Neuronal stem cell (in vitro differentiated cells): ENCODE data around the gene SLC35G6.

Experiments
- DNase-seq: peaks from one replicate; pipeline ENCODE4 v3.0.0-alpha.2; 2013; ENCODE audit warnings: low spot score
- H2AFZ ChIP-seq: one replicate; pipeline ENCODE4 v1.6.1; 2013; ENCODE audit warnings: mild to moderate bottlenecking, low read length, inconsistent platforms
- H2AK5ac ChIP-seq: 2 replicates; pipeline ENCODE4 v1.6.1; 2013; ENCODE audit warnings: low read depth, mild to moderate bottlenecking, inconsistent platforms, low read length, moderate library complexity, mixed read lengths
- H2BK120ac ChIP-seq: 2 replicates; pipeline ENCODE4 v1.6.1; 2013; ENCODE audit warnings: low read depth, mild to moderate bottlenecking, inconsistent platforms, low read length, moderate library complexity, mixed read lengths
- H2BK12ac ChIP-seq: one replicate; pipeline ENCODE4 v1.6.1; 2013; ENCODE audit warnings: low read length, inconsistent platforms
- H2BK15ac ChIP-seq: 2 replicates; pipeline ENCODE4 v1.6.1; 2013; ENCODE audit warnings: mild to moderate bottlenecking, low read length, inconsistent platforms, mixed read lengths
- H2BK5ac ChIP-seq: one replicate; pipeline ENCODE4 v1.6.1; 2013; ENCODE audit warnings: inconsistent platforms, mild to moderate bottlenecking, low read length, moderate library complexity
- H3K14ac ChIP-seq: one replicate; pipeline ENCODE4 v1.6.1; 2013; ENCODE audit warnings: low read length, inconsistent platforms
- H3K18ac ChIP-seq: 2 replicates; pipeline ENCODE4 v1.6.1; 2013; ENCODE audit warnings: low read length, inconsistent platforms
- H3K23ac ChIP-seq: 2 replicates; pipeline ENCODE4 v1.6.1; 2013; ENCODE audit warnings: low read depth, mild to moderate bottlenecking, mixed read lengths, low read length, inconsistent platforms; ENCODE audit not compliant: poor library complexity
- H3K27ac ChIP-seq: replicated peaks from 3 replicates; pipeline ENCODE4 v1.5.1; 2013; ENCODE audit warnings: low read length, inconsistent platforms
- H3K27me3 ChIP-seq, 3 experiments: 2 replicates each; pipeline ENCODE4 v1.6.1; 2013; ENCODE audit warnings: low read length in 3 of 3, mild to moderate bottlenecking in 2 of 3, inconsistent platforms in 1 of 3, low read depth in 1 of 3, mixed read lengths in 1 of 3, moderate library complexity in 1 of 3; ENCODE audit not compliant: control insufficient read depth in 3 of 3, insufficient read depth in 3 of 3
- H3K36me3 ChIP-seq, 2 donors: replicated peaks in 1 of 2; 2 replicates each; pipeline ENCODE4 v1.6.1; 2013; ENCODE audit warnings: low read length in 2 of 2; ENCODE audit not compliant: control insufficient read depth in 2 of 2, insufficient read depth in 2 of 2
- H3K4ac ChIP-seq: 2 replicates; pipeline ENCODE4 v1.6.1; 2013; ENCODE audit warnings: inconsistent platforms, mild to moderate bottlenecking, low read length, moderate library complexity
- H3K4me1 ChIP-seq, 2 donors: 1 replicate in 1 of 2; 2 replicates in 1 of 2; pipeline ENCODE4 v1.6.1; 2013; ENCODE audit warnings: low read length in 2 of 2, low read depth in 1 of 2; ENCODE audit not compliant: control insufficient read depth in 2 of 2, insufficient read depth in 1 of 2
- H3K4me2 ChIP-seq: one replicate; pipeline ENCODE4 v1.6.1; 2013; ENCODE audit warnings: mild to moderate bottlenecking, low read length, inconsistent platforms; ENCODE audit not compliant: insufficient read depth, poor library complexity, severe bottlenecking
- H3K4me3 ChIP-seq, 2 donors: 2 replicates each; pipeline ENCODE4 v1.5.1; 2013; ENCODE audit warnings: low read length in 2 of 2, mild to moderate bottlenecking in 2 of 2, inconsistent platforms in 1 of 2, moderate library complexity in 1 of 2
- H3K79me1 ChIP-seq: one replicate; pipeline ENCODE4 v1.6.1; 2013; ENCODE audit warnings: low read depth, mild to moderate bottlenecking, inconsistent platforms, low read length, moderate library complexity
- H3K9ac ChIP-seq: one replicate; pipeline ENCODE4 v1.6.1; 2013; ENCODE audit warnings: mild to moderate bottlenecking, low read depth, low read length, inconsistent platforms; ENCODE audit not compliant: poor library complexity
- H3K9me3 ChIP-seq, 2 donors: replicated peaks in 1 of 2; 2 replicates each; pipeline versions ENCODE3 to v1.6.1; 2013; ENCODE audit warnings: low read length in 2 of 2, mild to moderate bottlenecking in 2 of 2, inconsistent platforms in 1 of 2, low read depth in 1 of 2, mixed read lengths in 1 of 2, moderate library complexity in 1 of 2; ENCODE audit not compliant: control insufficient read depth in 2 of 2, insufficient read depth in 1 of 2
- H4K8ac ChIP-seq: one replicate; pipeline ENCODE4 v1.6.1; 2013; ENCODE audit warnings: low read depth, mild to moderate bottlenecking, inconsistent platforms, low read length, moderate library complexity
- H4K91ac ChIP-seq: one replicate; pipeline ENCODE4 v1.6.1; 2013; ENCODE audit warnings: low read length, low read depth, mild to moderate bottlenecking, inconsistent platforms; ENCODE audit not compliant: poor library complexity
- WGBS, 2 donors: extraction: QIAGEN DNeasy Blood & Tissue Kit; methylation state at CpG; one replicate each; pipeline ENCODE4 v1.1.7; 2013; ENCODE audit warnings: missing lambda C conversion rate in 2 of 2, mixed read lengths in 1 of 2; ENCODE audit not compliant: insufficient read length in 2 of 2, insufficient replicate concordance in 1 of 2; ENCODE audit errors: extremely low coverage in 2 of 2; 5-methylcytosine and 5-hydroxymethylcytosine counted together

The SLC35G6 gene

GRCh38 chr17:7509937-7510336 is 28.7 kb downstream of the SLC35G6 start:
- Histone ChIP-seq H3K27ac (no peak overlapping the region), H4K8ac (no peak overlapping the region), H3K18ac (no peak overlapping the region), H4K91ac (no peak overlapping the region), H3K4me1 (no peaks in the 10 kb centered on the region), H2BK12ac (no peak overlapping the region), H3K9ac (no peak overlapping the region), H2BK15ac (no peak overlapping the region), H3K23ac (no peak overlapping the region), H2BK5ac (no peak overlapping the region), H3K4me2 (no peak overlapping the region), H3K4me3 (no peak overlapping the region), H2BK120ac (no peak overlapping the region), H3K4ac (no peak overlapping the region), H3K79me1 (no peaks in the 10 kb centered on the region), H3K36me3 (peaks cover 61 to 98% of the 10 kb centered on the region in 2 donors), H3K27me3 (no peaks in the 10 kb centered on the region), H2AK5ac (no peak overlapping the region), H3K14ac (no peak overlapping the region), H3K9me3 (no peaks in the 10 kb centered on the region), H2AFZ (no peak overlapping the region)
- WGBS, 2 donors = no CpG with 5 or more reads among the region's 5 CpGs
- DNase-seq = no peak

- no peak overlapping the region for H3K4me2 ChIP-seq
- H4K91ac ChIP-seq = no peak overlapping the region
- no peaks in the 10 kb centered on the region for H3K27me3 ChIP-seq
- no peak overlapping the region for H2BK120ac ChIP-seq
- no peak overlapping the region for H2BK15ac ChIP-seq
- DNase-seq = no peak
- H3K9me3 ChIP-seq = no peaks in the 10 kb centered on the region
- H3K27ac ChIP-seq = no peak overlapping the region
- no peak overlapping the region for H2BK12ac ChIP-seq
- H3K9ac ChIP-seq = peak overlapping the region; percentile 7
- no peak overlapping the region for H3K18ac ChIP-seq
- H2AFZ ChIP-seq = no peak overlapping the region
- H2BK5ac ChIP-seq = no peak overlapping the region
- H3K4me1 ChIP-seq = no peaks in the 10 kb centered on the region
- WGBS, 2 donors = no CpG with 5 or more reads among the region's 10 CpGs
- H4K8ac ChIP-seq = no peak overlapping the region
- no peak overlapping the region for H3K4me3 ChIP-seq
- no peaks in the 10 kb centered on the region for H3K79me1 ChIP-seq
- no peak overlapping the region for H3K14ac ChIP-seq
- no peak overlapping the region for H3K4ac ChIP-seq
- no peak overlapping the region for H3K23ac ChIP-seq
- peaks cover 61 to 98% of the 10 kb centered on the region in 2 donors for H3K36me3 ChIP-seq
- H2AK5ac ChIP-seq = no peak overlapping the region
Measured at GRCh38 chr17:7511108-7511507, 29.9 kb downstream of the SLC35G6 start.

DNA sequence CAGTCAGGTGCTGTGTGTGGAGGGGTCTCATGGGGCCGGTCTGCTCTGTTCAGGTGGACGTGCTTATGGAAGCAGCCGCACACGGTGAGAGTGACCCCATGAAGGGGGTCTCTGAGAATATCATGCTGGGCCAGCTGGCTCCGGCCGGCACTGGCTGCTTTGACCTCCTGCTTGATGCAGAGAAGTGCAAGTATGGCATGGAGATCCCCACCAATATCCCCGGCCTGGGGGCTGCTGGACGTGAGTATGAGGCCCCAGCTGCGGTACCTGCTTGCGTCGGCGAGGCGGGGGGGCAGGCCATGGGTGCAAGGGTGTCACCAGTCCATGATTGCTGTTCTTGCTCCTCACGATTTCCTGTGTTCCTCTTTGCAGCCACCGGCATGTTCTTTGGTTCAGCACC is 30.9 kb downstream of the SLC35G6 start:
- Histone ChIP-seq H3K4ac (peak overlapping the region; percentile 44), H2BK15ac (no peak overlapping the region), H3K9me3 (no peaks in the 10 kb centered on the region), H4K91ac (no peak overlapping the region), H3K4me1 (no peaks in the 10 kb centered on the region), H2AFZ (no peak overlapping the region), H2BK12ac (no peak overlapping the region), H3K9ac (no peak overlapping the region), H3K79me1 (no peaks in the 10 kb centered on the region), H2BK5ac (no peak overlapping the region), H3K23ac (no peak overlapping the region), H3K14ac (no peak overlapping the region), H2BK120ac (no peak overlapping the region), H3K4me3 (no peak overlapping the region), H4K8ac (no peak overlapping the region), H3K4me2 (no peak overlapping the region), H3K18ac (no peak overlapping the region), H3K27me3 (no peaks in the 10 kb centered on the region), H3K27ac (no peak overlapping the region), H2AK5ac (no peak overlapping the region), H3K36me3 (peaks cover 54 to 91% of the 10 kb centered on the region in 2 donors)
- no peak for DNase-seq
- WGBS, 2 donors = no CpG with 5 or more reads among the region's 15 CpGs

DNA sequence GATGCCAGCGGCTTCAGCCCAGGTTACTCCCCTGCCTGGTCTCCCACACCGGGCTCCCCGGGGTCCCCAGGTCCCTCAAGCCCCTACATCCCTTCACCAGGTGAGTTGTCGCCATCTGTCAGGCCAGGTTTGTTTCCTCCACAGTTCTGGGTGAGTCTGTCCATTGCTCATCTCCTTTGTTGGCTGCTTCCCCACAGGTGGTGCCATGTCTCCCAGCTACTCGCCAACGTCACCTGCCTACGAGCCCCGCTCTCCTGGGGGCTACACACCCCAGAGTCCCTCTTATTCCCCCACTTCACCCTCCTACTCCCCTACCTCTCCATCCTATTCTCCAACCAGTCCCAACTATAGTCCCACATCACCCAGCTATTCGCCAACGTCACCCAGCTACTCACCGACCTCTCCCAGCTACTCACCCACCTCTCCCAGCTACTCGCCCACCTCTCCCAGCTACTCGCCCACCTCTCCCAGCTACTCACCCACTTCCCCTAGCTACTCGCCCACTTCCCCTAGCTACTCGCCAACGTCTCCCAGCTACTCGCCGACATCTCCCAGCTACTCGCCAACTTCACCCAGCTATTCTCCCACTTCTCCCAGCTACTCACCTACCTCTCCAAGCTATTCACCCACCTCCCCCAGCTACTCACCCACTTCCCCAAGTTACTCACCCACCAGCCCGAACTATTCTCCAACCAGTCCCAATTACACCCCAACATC is 31.7 kb downstream of the SLC35G6 start:
- Histone ChIP-seq H3K18ac (no peak overlapping the region), H3K9ac (no peak overlapping the region), H3K4me1 (no peaks in the 10 kb centered on the region), H3K36me3 (peaks cover 52 to 83% of the 10 kb centered on the region in 2 donors), H4K91ac (no peak overlapping the region), H3K4me2 (no peak overlapping the region), H3K4me3 (no peak overlapping the region), H2BK12ac (no peak overlapping the region), H3K79me1 (no peaks in the 10 kb centered on the region), H2BK5ac (no peak overlapping the region), H3K27me3 (no peaks in the 10 kb centered on the region), H2AFZ (no peak overlapping the region), H3K27ac (no peak overlapping the region), H2BK15ac (no peak overlapping the region), H3K14ac (no peak overlapping the region), H2AK5ac (no peak overlapping the region), H4K8ac (no peak overlapping the region), H2BK120ac (no peak overlapping the region), H3K4ac (no peak overlapping the region), H3K23ac (no peak overlapping the region), H3K9me3 (no peaks in the 10 kb centered on the region)
- WGBS, 2 donors = 100% methylated on average over 1 of the region's 20 CpGs; no CpG with 5 or more reads in 1 of the 2 donors
- no peak for DNase-seq
